ENCODE results near the gene SOX1. TPM values are rescaled to one million over a fixed set of nuclear protein-coding genes. Genes with fewer than 3 reads are reported as not detected.

SOX1 gene
- total RNA-seq, 1 donor from 2014 or later: not detected

DNA sequence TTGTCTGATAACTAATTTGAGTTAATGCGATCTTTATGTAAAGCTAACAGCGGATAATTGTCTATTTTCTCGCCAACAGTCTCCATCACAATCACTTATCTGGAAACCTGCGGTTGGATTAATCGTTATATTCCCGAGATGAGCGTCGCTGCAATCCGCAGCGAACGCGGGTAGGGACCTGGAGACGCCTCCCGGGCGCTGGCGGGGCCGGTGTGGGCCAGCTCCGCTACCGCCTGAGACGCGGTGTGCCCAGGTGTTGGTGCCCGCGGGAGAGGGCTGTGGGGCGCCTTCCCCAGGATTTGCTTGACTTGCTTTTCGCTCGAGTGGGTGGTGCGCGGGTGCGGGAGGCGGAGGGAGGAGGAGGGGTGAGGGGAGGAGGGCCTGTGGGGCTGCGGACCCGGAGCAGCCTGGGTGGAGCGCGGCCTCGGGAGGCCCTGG, 38.3 kb downstream of the SOX1 start:
- FAIRE-seq (no peak), DNase-seq (ENCODE audit: low read depth) (no peak)
- no peaks in the 10 kb centered on the region for H3K36me3 ChIP-seq (ENCODE audit: control insufficient read depth, insufficient read depth, low read length)
- no peak overlapping the region for H3K4me3 ChIP-seq (ENCODE audit: low read depth, low read length)
- TF ChIP-seq, protein P1, sequence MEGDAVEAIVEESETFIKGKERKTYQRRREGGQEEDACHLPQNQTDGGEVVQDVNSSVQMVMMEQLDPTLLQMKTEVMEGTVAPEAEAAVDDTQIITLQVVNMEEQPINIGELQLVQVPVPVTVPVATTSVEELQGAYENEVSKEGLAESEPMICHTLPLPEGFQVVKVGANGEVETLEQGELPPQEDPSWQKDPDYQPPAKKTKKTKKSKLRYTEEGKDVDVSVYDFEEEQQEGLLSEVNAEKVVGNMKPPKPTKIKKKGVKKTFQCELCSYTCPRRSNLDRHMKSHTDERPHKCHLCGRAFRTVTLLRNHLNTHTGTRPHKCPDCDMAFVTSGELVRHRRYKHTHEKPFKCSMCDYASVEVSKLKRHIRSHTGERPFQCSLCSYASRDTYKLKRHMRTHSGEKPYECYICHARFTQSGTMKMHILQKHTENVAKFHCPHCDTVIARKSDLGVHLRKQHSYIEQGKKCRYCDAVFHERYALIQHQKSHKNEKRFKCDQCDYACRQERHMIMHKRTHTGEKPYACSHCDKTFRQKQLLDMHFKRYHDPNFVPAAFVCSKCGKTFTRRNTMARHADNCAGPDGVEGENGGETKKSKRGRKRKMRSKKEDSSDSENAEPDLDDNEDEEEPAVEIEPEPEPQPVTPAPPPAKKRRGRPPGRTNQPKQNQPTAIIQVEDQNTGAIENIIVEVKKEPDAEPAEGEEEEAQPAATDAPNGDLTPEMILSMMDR (IDR thresholded peaks at IDR 0.05; ENCODE audit: insufficient read depth, low read length, severe bottlenecking): no peak
- peaks cover 6% of the 10 kb centered on the region for H3K27me3 ChIP-seq (ENCODE audit: control insufficient read depth, insufficient read depth, low read length)

DNA sequence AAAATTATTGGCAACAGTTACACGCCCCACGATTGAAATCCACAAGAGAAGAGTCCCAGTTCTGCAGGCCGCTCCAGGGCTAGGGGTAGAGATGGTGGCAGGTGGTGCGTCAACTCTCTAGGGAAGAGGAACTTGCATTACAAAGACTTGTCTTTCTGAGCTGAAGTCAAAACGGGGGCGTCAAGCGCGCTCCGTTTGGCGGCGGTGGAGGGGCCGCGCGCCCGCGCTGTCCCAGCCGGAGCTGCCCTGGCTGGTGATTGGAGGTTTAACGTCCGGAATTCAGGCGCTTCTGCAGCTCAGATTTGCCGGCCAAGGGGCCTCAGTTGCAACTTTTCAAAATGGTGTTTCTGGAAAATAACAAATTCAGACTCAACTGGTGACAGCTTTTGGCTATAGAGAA, 38.9 kb downstream of the SOX1 start:
- H3K36me3 ChIP-seq (ENCODE audit: control insufficient read depth, insufficient read depth, low read length): no peaks in the 10 kb centered on the region
- DNase-seq (ENCODE audit: low read depth) (no peak), FAIRE-seq (no peak)
- H3K4me3 ChIP-seq (ENCODE audit: low read depth, low read length): no peak overlapping the region
- TF ChIP-seq, protein P1 (IDR thresholded peaks at IDR 0.05; ENCODE audit: insufficient read depth, low read length, severe bottlenecking): no peak
- H3K27me3 ChIP-seq (ENCODE audit: control insufficient read depth, insufficient read depth, low read length): peaks cover 6% of the 10 kb centered on the region

DNA sequence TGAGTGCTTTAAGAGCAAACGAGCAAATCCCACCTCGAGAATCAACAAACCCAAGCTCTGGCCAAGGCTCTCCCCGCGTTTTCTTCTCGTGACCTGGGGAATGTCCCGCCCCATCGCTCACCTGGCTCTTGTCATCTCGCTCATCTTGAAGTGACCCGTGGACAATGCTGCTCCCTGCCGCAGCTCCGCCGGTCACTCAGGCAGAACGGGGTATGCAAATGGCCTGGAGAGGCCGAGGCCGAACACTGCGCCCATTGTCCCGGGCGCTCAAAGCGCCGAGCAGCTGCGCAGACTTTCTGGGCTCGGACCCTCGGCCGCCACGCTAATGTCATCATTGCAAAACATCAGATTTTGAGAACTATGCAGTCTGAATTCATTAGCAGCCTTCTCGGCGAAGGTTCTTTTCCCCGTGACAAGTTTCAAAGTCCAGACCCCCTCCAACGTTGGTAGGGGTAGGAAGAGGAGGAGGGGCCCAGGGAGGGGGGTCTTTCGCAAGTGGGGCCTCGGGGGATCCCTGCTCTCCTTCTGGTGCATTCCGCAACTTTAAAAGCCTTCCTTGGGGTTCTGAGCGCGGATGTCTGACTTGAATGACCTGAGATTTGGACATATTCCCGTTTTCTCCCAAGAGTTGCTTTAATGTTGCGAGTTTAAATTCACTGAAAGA, 39.7 kb downstream of the SOX1 start:
- TF ChIP-seq, protein P1 (IDR thresholded peaks at IDR 0.05; ENCODE audit: insufficient read depth, low read length, severe bottlenecking): no peak
- FAIRE-seq (no peak), DNase-seq (ENCODE audit: low read depth) (no peak)
- no peak overlapping the region for H3K4me3 ChIP-seq (ENCODE audit: low read depth, low read length)
- H3K27me3 ChIP-seq (ENCODE audit: control insufficient read depth, insufficient read depth, low read length): peaks cover 6% of the 10 kb centered on the region
- no peaks in the 10 kb centered on the region for H3K36me3 ChIP-seq (ENCODE audit: control insufficient read depth, insufficient read depth, low read length)

DNA sequence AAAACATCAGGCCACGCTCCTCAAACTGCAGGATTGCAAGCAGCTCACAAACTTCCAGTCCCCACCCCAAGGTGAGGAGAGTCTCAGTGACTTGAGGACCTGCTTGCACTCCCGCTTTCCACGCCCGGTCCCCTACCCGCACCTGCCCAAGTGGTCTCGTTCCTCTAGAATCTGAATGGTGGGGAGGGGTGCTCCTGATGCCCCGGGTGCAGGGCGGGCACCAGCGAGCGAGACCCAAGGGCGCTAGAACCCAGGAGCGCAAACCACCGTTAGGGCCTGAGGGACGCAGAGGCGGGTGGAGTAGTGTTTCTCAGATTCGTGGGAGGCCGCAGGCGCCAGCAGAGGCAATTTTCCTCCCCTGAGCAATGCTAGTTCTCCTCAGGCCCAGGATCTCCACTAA, 40.3 kb downstream of the SOX1 start:
- H3K4me3 ChIP-seq (ENCODE audit: low read depth, low read length): no peak overlapping the region
- DNase-seq (ENCODE audit: low read depth): no peak
- FAIRE-seq: no peak
- TF ChIP-seq, protein P1 (IDR thresholded peaks at IDR 0.05; ENCODE audit: insufficient read depth, low read length, severe bottlenecking): no peak
- peaks cover 6% of the 10 kb centered on the region for H3K27me3 ChIP-seq (ENCODE audit: control insufficient read depth, insufficient read depth, low read length)
- no peaks in the 10 kb centered on the region for H3K36me3 ChIP-seq (ENCODE audit: control insufficient read depth, insufficient read depth, low read length)

DNA sequence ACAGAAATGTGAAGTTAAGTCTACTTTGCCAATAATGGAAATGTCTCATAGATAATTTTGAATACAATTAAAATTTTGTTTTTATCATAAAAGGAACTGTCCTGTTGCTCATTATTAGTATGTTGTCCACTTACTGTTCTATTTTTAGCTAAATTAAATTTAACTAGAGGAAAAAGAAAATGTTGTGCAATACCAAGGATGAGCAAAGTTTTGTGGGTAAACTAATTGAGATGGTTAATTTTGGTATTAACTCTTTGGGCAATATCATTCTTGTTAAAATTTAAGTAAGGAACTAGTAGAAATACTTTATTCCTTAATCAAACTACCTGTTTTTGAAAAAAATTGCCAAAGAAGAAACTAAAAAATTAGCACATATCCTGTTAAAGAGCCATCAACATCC, 43.5 kb downstream of the SOX1 start:
- DNase-seq (ENCODE audit: low read depth) (no peak), FAIRE-seq (no peak)
- H3K36me3 ChIP-seq (ENCODE audit: control insufficient read depth, insufficient read depth, low read length): no peaks in the 10 kb centered on the region
- no peak overlapping the region for H3K4me3 ChIP-seq (ENCODE audit: low read depth, low read length)
- TF ChIP-seq, protein P1 (IDR thresholded peaks at IDR 0.05; ENCODE audit: insufficient read depth, low read length, severe bottlenecking): no peak
- H3K27me3 ChIP-seq (ENCODE audit: control insufficient read depth, insufficient read depth, low read length): peaks cover 3% of the 10 kb centered on the region
